Measurements from ENCODE around the gene ANKRD12. TPM values are rescaled to one million over a fixed set of nuclear protein-coding genes. Genes with fewer than 3 reads are reported as not detected.

ANKRD12 gene
- polyA plus RNA-seq, 3 donors from 2014 or later, result 8.8 to 69.7 (median 35.7) TPM

DNA sequence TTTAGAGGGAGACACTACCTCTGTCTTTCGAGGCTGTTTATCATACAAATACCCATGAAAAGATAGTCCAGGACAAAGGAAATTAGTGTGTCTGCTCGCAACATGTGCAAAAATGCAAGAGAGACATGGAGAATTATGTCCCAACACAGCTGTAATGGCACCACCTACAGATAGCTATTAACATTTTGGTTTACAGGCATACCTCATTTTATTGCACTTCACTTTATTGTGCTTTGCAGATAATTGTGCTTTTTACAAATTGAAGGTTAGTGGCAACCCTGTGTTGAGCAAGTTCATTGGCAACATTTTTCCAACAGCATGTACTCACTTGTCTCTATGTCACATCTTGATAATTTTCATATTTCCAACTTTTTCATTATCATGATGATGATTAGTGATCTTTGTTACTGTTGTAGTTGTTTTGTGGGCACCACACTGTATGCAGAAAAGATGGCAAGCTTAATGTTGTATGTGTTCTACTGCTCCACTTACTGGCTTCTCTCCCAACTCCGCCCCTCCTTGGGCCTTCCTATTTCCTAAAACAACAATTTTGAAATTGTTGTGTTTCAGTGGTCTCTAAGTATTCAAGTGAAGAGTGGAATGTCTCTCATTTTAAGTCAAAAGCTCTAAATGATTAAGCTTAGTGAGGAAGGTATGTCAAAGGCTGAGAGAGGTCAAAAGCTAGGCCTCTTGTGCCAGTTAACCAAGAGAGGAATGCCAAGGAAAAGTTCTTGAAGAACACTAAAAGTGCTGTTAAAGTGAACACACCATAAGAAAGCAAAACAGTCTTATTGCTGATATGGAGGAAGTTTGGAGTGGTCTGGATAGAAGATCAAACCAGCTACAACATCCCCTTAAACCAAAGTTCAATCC lies 52.0 kb downstream of the ANKRD12 start:
- no peaks in the 10 kb centered on the region for H3K9me3 Mint-ChIP-seq
- peaks cover 26 to 55% of the 10 kb centered on the region in 2 donors for H3K4me1 Mint-ChIP-seq
- H3K27me3 Mint-ChIP-seq (ENCODE audit: low read depth in 3 of 3), result peaks cover 0 to 5% (median 4%) of the 10 kb centered on the region in 3 donors
- peaks cover 5 to 14% (median 13%) of the 10 kb centered on the region in 3 donors for H3K36me3 Mint-ChIP-seq
- H3K27ac Mint-ChIP-seq, result peak overlapping the region in 3 of 6 donors; percentile 4 to 47 (median 7)
- H3K4me3 Mint-ChIP-seq, result no peak overlapping the region
- DNase-seq, result no peak

- Mint-ChIP-seq H3K4me3 (no peak overlapping the region), H3K27ac (no peak overlapping the region), H3K4me1 (peaks cover 23 to 50% of the 10 kb centered on the region in 2 donors), H3K36me3 (peaks cover 8 to 17% (median 15%) of the 10 kb centered on the region in 3 donors), H3K27me3 (ENCODE audit: low read depth in 3 of 3) (peaks cover 0 to 5% (median 4%) of the 10 kb centered on the region in 3 donors), H3K9me3 (no peaks in the 10 kb centered on the region)
- no peak for DNase-seq
These were observed 52.9 kb downstream of the ANKRD12 start for GRCh38 chr18:9189491-9189890.

DNA sequence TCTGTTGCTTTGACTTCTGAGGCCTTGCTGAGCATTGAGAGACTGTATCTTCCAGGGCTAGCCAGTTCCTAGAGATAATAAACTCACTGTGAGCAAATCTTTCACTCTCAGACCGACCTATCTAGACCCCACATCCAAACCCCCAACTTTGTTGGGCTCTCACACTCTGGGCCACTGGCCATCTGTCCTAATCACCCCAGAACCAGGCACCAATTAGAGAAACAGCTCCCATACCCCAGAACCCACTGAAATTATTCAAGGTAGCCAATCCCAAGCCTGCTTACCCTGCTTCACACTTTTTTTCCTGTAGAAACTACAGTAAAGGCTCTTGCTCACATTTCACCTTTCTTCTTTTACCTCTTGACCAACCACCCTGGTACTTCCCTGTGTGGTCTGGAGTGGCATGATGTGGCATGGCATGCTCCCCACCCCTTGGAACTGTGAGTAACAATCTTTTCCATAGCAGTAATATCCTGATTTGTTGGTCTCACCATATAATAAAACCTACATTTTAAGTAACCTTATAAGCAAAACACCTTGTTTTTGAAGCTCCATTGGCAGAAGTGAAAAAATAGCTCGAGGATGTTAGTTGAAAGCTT lies 55.2 kb downstream of the ANKRD12 start:
- Mint-ChIP-seq H3K27ac (peak overlapping the region; percentile 5 to 80 (median 20)), H3K27me3 (ENCODE audit: low read depth in 3 of 3) (peaks cover 0 to 8% (median 3%) of the 10 kb centered on the region in 3 donors), H3K9me3 (no peaks in the 10 kb centered on the region), H3K36me3 (peaks cover 17 to 23% (median 17%) of the 10 kb centered on the region in 3 donors), H3K4me3 (no peak overlapping the region), H3K4me1 (peaks cover 5 to 29% of the 10 kb centered on the region in 2 donors)
- DNase-seq, result no peak

DNA sequence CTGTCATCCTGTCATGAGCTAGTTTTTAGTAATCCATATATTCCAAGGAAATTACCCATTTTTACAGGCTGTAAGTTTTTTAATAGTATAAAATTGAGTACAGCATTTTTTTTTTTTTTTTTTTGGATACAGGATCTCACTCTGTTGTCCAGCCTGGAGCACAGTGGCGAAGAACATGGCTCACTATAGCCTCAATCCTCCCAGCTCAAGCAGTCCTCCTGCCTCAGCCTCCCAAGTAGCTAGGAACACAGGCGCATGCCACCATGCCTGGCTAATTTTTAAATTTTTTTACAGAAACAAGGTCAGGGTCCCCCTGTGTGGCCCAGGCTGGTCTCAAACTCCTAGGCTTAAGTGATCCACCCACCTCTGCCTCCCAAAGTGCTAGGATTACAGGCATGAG lies 56.5 kb downstream of the ANKRD12 start:
- Mint-ChIP-seq H3K27me3 (ENCODE audit: low read depth in 3 of 3) (peaks cover 0 to 8% (median 3%) of the 10 kb centered on the region in 3 donors), H3K27ac (peak overlapping the region in 3 of 6 donors; percentile 0 to 17 (median 14)), H3K4me3 (no peak overlapping the region), H3K4me1 (peaks cover 5 to 29% of the 10 kb centered on the region in 2 donors), H3K9me3 (no peaks in the 10 kb centered on the region), H3K36me3 (peaks cover 17 to 23% (median 17%) of the 10 kb centered on the region in 3 donors)
- DNase-seq, result no peak

DNA sequence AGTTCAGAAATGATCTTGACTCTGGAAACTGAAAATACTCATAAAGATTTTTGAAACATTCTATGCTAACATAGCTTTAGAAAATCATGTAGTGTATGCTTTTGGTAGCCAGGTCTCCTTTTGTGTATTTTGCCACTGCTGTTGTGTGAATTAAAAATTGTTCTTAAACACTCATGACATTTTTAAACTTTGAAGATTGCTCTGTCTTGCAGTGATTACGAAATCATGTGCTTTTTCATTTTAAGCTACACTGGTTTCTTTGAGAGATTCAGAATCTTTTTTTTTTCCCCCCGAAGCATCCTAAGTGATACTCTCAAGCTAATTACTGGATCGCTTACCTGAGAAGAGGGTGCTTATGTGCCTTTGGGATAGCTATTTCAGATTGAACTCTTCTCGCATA lies 60.0 kb downstream of the ANKRD12 start:
- Mint-ChIP-seq H3K36me3 (peaks cover 17 to 20% (median 17%) of the 10 kb centered on the region in 3 donors), H3K27ac (no peak overlapping the region), H3K4me1 (peaks cover 7 to 27% of the 10 kb centered on the region in 2 donors), H3K9me3 (no peaks in the 10 kb centered on the region), H3K27me3 (ENCODE audit: low read depth in 3 of 3) (peaks cover 0 to 7% (median 3%) of the 10 kb centered on the region in 3 donors), H3K4me3 (no peak overlapping the region)
- no peak for DNase-seq

GRCh38 chr18:9199681-9200080 lies 63.1 kb downstream of the ANKRD12 start:
- no peak overlapping the region for H3K4me3 Mint-ChIP-seq
- peaks cover 11 to 16% (median 12%) of the 10 kb centered on the region in 3 donors for H3K36me3 Mint-ChIP-seq
- peaks cover 6 to 16% of the 10 kb centered on the region in 2 donors for H3K4me1 Mint-ChIP-seq
- no peak for DNase-seq
- H3K9me3 Mint-ChIP-seq, result no peaks in the 10 kb centered on the region
- H3K27ac Mint-ChIP-seq, result peak overlapping the region in 2 of 6 donors; percentile 21 to 28
- peaks cover 0 to 3% (median 2%) of the 10 kb centered on the region in 3 donors for H3K27me3 Mint-ChIP-seq (ENCODE audit: low read depth in 3 of 3)

GRCh38 chr18:9201224-9201623 lies 64.6 kb downstream of the ANKRD12 start:
- H3K27me3 Mint-ChIP-seq (ENCODE audit: low read depth in 3 of 3), result no peaks in the 10 kb centered on the region
- H3K27ac Mint-ChIP-seq, result peak overlapping the region in 2 of 6 donors; percentile 28 to 34
- no peaks in the 10 kb centered on the region for H3K9me3 Mint-ChIP-seq
- peaks cover 6 to 16% of the 10 kb centered on the region in 2 donors for H3K4me1 Mint-ChIP-seq
- peaks cover 4 to 10% (median 5%) of the 10 kb centered on the region in 3 donors for H3K36me3 Mint-ChIP-seq
- no peak for DNase-seq
- H3K4me3 Mint-ChIP-seq, result no peak overlapping the region

DNA sequence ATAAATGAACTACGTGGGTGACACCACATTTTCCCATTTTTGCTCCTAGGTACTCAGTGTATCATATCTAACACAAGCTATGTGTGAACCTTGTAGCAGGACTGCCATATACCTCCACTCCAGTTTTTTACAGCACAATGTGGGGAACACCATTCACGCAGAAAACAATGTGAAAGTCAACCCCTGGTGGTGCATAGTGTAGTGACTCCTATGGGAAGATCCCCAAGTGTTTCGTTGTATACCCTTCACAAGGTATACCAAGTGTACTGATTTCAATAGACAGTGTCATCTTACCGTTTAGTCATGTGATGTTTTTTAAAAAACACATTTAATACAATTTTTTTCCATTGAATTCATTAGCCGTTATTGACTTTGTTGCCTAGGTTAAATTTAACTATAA lies 68.1 kb downstream of the ANKRD12 start:
- H3K4me3 Mint-ChIP-seq, result no peak overlapping the region
- no peak for DNase-seq
- peaks cover 0 to 15% (median 0%) of the 10 kb centered on the region in 3 donors for H3K36me3 Mint-ChIP-seq
- H3K9me3 Mint-ChIP-seq, result no peaks in the 10 kb centered on the region
- no peak overlapping the region for H3K27ac Mint-ChIP-seq
- peaks cover 6 to 16% of the 10 kb centered on the region in 2 donors for H3K4me1 Mint-ChIP-seq
- no peaks in the 10 kb centered on the region for H3K27me3 Mint-ChIP-seq (ENCODE audit: low read depth in 3 of 3)

DNA sequence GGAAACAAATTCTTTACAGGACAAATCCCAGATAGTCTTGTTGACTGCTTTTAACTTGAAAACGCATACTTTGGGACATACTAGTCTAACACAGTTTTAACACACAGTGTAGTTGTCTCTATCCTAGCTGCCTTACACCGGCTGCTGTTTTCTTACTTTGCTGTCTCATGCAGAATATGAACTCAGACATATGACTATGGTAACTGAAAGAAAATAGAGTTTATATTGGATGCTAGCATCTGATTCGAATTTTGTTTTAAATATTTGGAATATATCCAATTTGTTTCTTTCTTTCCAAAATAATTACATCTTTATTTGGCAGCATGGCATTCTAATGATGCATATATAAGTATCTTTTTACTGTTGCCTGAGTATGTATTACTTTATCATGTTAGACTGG lies 69.8 kb downstream of the ANKRD12 start:
- H3K36me3 Mint-ChIP-seq, result peaks cover 0 to 20% (median 0%) of the 10 kb centered on the region in 3 donors
- peaks cover 5 to 17% of the 10 kb centered on the region in 2 donors for H3K4me1 Mint-ChIP-seq
- no peak overlapping the region for H3K4me3 Mint-ChIP-seq
- H3K9me3 Mint-ChIP-seq, result no peaks in the 10 kb centered on the region
- no peak for DNase-seq
- no peak overlapping the region for H3K27ac Mint-ChIP-seq
- H3K27me3 Mint-ChIP-seq (ENCODE audit: low read depth in 3 of 3), result no peaks in the 10 kb centered on the region

- Mint-ChIP-seq H3K36me3 (peaks cover 0 to 29% (median 7%) of the 10 kb centered on the region in 3 donors), H3K27me3 (ENCODE audit: low read depth in 3 of 3) (no peaks in the 10 kb centered on the region), H3K4me1 (peaks cover 4 to 24% of the 10 kb centered on the region in 2 donors), H3K4me3 (no peak overlapping the region), H3K9me3 (no peaks in the 10 kb centered on the region), H3K27ac (no peak overlapping the region)
- DNase-seq, result no peak
These were observed 72.7 kb downstream of the ANKRD12 start for GRCh38 chr18:9209279-9209678.

DNA sequence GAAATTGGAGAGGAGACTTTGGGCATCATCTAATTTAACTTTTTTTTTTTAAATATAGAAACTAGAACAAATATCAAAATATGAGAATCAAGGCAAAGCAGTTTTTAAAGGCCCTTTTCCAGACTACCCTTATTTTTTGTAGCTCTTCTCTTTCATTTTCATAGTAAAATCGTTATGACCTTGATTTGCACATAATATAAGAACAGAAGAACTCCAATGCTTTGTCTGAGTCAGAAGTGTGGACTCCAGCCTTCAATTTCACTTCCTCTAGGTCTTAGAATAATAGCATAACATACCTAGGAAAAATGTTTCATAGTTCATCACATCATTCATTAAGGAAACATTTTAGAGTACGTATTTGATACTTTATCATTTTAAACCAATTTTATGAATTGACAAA lies 74.4 kb downstream of the ANKRD12 start:
- Mint-ChIP-seq H3K4me1 (peaks cover 4 to 24% of the 10 kb centered on the region in 2 donors), H3K36me3 (peaks cover 6 to 33% (median 17%) of the 10 kb centered on the region in 3 donors), H3K9me3 (no peaks in the 10 kb centered on the region), H3K27me3 (ENCODE audit: low read depth in 3 of 3) (no peaks in the 10 kb centered on the region), H3K27ac (peak overlapping the region in 4 of 6 donors; percentile 18 to 53 (median 42)), H3K4me3 (no peak overlapping the region)
- DNase-seq, result no peak

DNA sequence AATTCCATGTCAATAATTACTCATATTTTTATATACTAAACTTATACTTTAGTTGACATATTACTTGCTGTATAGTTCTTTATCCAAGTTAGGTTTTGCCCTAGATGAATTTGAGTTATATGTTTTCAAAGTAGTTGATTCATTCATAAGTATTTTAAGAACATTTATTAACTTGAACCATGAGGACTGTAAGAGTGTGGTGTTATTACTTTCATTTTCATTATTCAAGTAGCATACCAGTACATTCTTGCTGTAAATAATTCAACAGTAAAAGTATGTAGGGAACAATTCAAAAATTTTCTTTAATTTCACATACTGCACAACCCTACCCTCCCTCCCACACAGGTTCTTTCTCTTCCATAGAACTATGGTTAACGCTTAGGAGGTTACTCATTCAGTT lies 75.4 kb downstream of the ANKRD12 start:
- Mint-ChIP-seq H3K27ac (peak overlapping the region in 2 of 6 donors; percentile 18 to 51), H3K4me3 (peak overlapping the region in 1 of 5 donors; percentile 7), H3K9me3 (no peaks in the 10 kb centered on the region), H3K4me1 (peaks cover 4 to 24% of the 10 kb centered on the region in 2 donors), H3K36me3 (peaks cover 16 to 38% (median 24%) of the 10 kb centered on the region in 3 donors), H3K27me3 (ENCODE audit: low read depth in 3 of 3) (peaks cover 0 to 2% (median 0%) of the 10 kb centered on the region in 3 donors)
- DNase-seq, result no peak

DNA sequence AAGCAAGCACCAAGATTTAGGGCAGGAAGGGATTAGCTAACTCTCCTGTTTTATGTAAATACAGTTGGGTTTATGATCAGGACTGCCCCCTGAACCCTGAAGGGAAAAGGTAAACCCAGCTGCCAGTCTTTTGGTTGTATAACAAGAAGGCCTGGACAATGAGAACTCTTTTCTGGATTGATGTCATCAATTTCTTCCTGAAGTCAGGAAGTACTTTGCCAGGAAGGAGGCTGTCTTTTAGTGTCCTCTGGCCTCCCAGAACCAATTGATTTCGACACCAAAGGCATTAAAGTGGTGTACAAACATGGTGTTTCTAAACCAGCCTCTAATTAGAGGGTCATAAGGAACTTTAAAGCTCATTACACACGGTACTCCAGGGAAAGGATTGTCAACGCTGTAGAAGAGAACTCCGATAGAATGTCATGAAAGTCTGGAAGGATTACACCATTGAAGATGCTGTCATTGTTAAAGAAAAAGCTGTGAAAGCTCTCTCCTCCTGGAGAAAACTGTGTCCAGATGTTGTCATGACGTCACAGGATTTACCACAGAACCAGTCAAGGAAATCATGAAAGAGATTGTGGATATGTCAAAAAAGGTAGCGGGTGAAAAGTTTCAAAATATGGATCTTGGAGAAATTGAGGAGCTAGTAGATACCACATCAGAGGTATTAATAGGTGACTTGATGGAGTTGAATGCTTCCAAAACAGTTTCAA lies 78.8 kb downstream of the ANKRD12 start:
- Mint-ChIP-seq H3K4me3 (no peak overlapping the region), H3K27ac (peak overlapping the region in 2 of 6 donors; percentile 2 to 5), H3K9me3 (no peaks in the 10 kb centered on the region), H3K4me1 (peaks cover 4 to 24% of the 10 kb centered on the region in 2 donors), H3K27me3 (ENCODE audit: low read depth in 3 of 3) (peaks cover 0 to 2% (median 0%) of the 10 kb centered on the region in 3 donors), H3K36me3 (peaks cover 16 to 38% (median 24%) of the 10 kb centered on the region in 3 donors)
- DNase-seq, result no peak
